AG09319 (cell line): Measurements from ENCODE around the gene NEUROD6.

Source experiments
- DNase-seq: peaks from one replicate; pipeline ENCODE4 v3.0.0-alpha.2; 2010; ENCODE audit warnings: low read depth; ENCODE audit errors: extremely low read depth
- CTCF ChIP-seq: IDR thresholded peaks from 2 replicates; pipeline ENCODE4 v1.5.1; 2011; ENCODE audit warnings: low read depth, mild to moderate bottlenecking, inconsistent platforms, low read length, moderate library complexity

The NEUROD6 gene

GRCh38 chr7:31335161-31335856, 5.2 kb downstream of the NEUROD6 start:
- no peak for DNase-seq

GRCh38 chr7:31333291-31333690, 7.2 kb downstream of the NEUROD6 start:
- no peak for TF ChIP-seq CTCF
- DNase-seq = no peak

More at GRCh38 chr7:31335161-31335856, 5.2 kb downstream of the NEUROD6 start:
- no peak for TF ChIP-seq CTCF

GRCh38 chr7:31327071-31327470, 13.5 kb downstream of the NEUROD6 start:
- DNase-seq = no peak
- no peak for TF ChIP-seq CTCF

GRCh38 chr7:31326416-31326815, 14.1 kb downstream of the NEUROD6 start:
- no peak for DNase-seq
- no peak for TF ChIP-seq CTCF

GRCh38 chr7:31323101-31323500, 17.4 kb downstream of the NEUROD6 start:
- DNase-seq = no peak
- TF ChIP-seq CTCF = no peak

- TF ChIP-seq CTCF = no peak
- no peak for DNase-seq
Measured at GRCh38 chr7:31320675-31321074, 19.9 kb downstream of the NEUROD6 start.

- TF ChIP-seq CTCF = no peak
- no peak for DNase-seq
Measured at GRCh38 chr7:31318313-31318712, 22.2 kb downstream of the NEUROD6 start.
